MM.1S (cell line): ENCODE data around the gene HSPB1.

Experiments used
- CTCF ChIP-seq: fragments of 300-600 bp; sonication (generic); IDR thresholded peaks from 2 replicates; pipeline ENCODE4 v1.5.1; 2016; ENCODE audit warnings: antibody characterized with exemption, low read length, mixed read lengths
- EZH2 ChIP-seq: fragments of 300-600 bp; sonication (generic); optimal IDR thresholded peaks from 2 replicates; pipeline ENCODE3; 2017; ENCODE audit warnings: low read depth, mild to moderate bottlenecking, antibody characterized with exemption, low read length, mixed read lengths

GRCh38 chr7:76261931-76262330, 40.5 kb upstream of the HSPB1 start:
- TF ChIP-seq CTCF (no peak), EZH2 (no peak)
